Thymus (tissue), 14 donors: ENCODE data around the gene NOL7. TPM values are rescaled to one million over a fixed set of nuclear protein-coding genes. Genes with fewer than 3 reads are reported as not detected.

ENCODE experiments used
- DNase-seq, 9 donors: peaks; one replicate each; pipeline ENCODE4 v3.0.0-alpha.2; 2013; ENCODE audit warnings: low spot score in 9 of 9, low read depth in 6 of 9, missing footprints in 1 of 9
- H3K27ac ChIP-seq, 2 donors: one replicate each; pipeline ENCODE4 v1.5.1; 2013; ENCODE audit warnings: control low read depth in 1 of 2, low read depth in 1 of 2, low read length in 1 of 2, mild to moderate bottlenecking in 1 of 2, moderate library complexity in 1 of 2
- H3K27me3 ChIP-seq, 2 donors: one replicate each; pipeline ENCODE4 v1.5.1; 2013; ENCODE audit warnings: low read length in 1 of 2; ENCODE audit not compliant: control insufficient read depth in 2 of 2, insufficient read depth in 1 of 2
- H3K36me3 ChIP-seq, 2 donors: one replicate each; pipeline ENCODE4 v1.5.1; 2013; ENCODE audit warnings: low read length in 1 of 2, mild to moderate bottlenecking in 1 of 2, moderate library complexity in 1 of 2; ENCODE audit not compliant: control insufficient read depth in 2 of 2, insufficient read depth in 2 of 2
- H3K4me1 ChIP-seq, 2 donors: one replicate each; pipeline ENCODE4 v1.5.1; 2013; ENCODE audit warnings: low read length in 2 of 2; ENCODE audit not compliant: control insufficient read depth in 2 of 2, insufficient read depth in 2 of 2
- H3K4me3 ChIP-seq, 2 donors: one replicate each; pipeline ENCODE4 v1.5.1; 2013; ENCODE audit warnings: low read length in 2 of 2, control low read depth in 1 of 2, mild to moderate bottlenecking in 1 of 2
- H3K9me3 ChIP-seq, 2 donors: one replicate each; pipeline ENCODE4 v1.5.1; 2013; ENCODE audit warnings: low read length in 1 of 2, mild to moderate bottlenecking in 1 of 2; ENCODE audit not compliant: control insufficient read depth in 2 of 2, insufficient read depth in 1 of 2
- WGBS: extraction: QIAGEN DNeasy Blood & Tissue Kit; methylation state at CpG from one replicate; pipeline ENCODE4 v1.1.7; 2013; 5-methylcytosine and 5-hydroxymethylcytosine counted together
- long read RNA-seq, 10 donors: transcript quantifications; one replicate each; lab custom pipeline, GENCODE V29; 2026
- polyA plus RNA-seq: library from polyadenylated mRNA; stranded (reverse); fragments of 200-250 nt; gene quantifications from one replicate; pipeline ENCODE4 v1.2.3, GENCODE V29; 2013
- total RNA-seq: library from RNA; stranded (reverse); fragments of 120-200 nt; gene quantifications from one replicate; pipeline ENCODE4 v1.2.4, GENCODE V29; 2013
- donor health status: healthy.

NOL7 gene
- 62.5 TPM for total RNA-seq
- 63.6 TPM for polyA plus RNA-seq
- long read RNA-seq, donor 1, partial matches to known transcripts, result 0 of 4 reads
- long read RNA-seq, donor 1, other reads (novel, unspliced or antisense), result 0 of 4 reads
- long read RNA-seq, donor 2, result 0 reads
- long read RNA-seq, donor 3, transcript NOL7-202 (8 exons, 1,184 nt), result major isoform, 52 of 120 reads
- long read RNA-seq, donor 3, partial matches to known transcripts, result 52 of 120 reads
- long read RNA-seq, donor 3, other reads (novel, unspliced or antisense), result 13 of 120 reads
- long read RNA-seq, donor 4, transcript NOL7-202 (8 exons, 1,184 nt), result major isoform, 15 of 26 reads
- long read RNA-seq, donor 4, partial matches to known transcripts, result 9 of 26 reads
- long read RNA-seq, donor 4, other reads (novel, unspliced or antisense), result 0 of 26 reads
- long read RNA-seq, donor 5, transcript NOL7-202 (8 exons, 1,184 nt), result major isoform, 47 of 115 reads
- long read RNA-seq, donor 5, partial matches to known transcripts, result 65 of 115 reads
- long read RNA-seq, donor 5, other reads (novel, unspliced or antisense), result 0 of 115 reads
- long read RNA-seq, donor 6, transcript NOL7-202 (8 exons, 1,184 nt), result major isoform, 45 of 49 reads
- long read RNA-seq, donor 6, partial matches to known transcripts, result 0 of 49 reads
- long read RNA-seq, donor 6, other reads (novel, unspliced or antisense), result 0 of 49 reads
- long read RNA-seq, donor 7, transcript NOL7-202 (8 exons, 1,184 nt), result major isoform, 28 of 31 reads
- long read RNA-seq, donor 7, partial matches to known transcripts, result 0 of 31 reads
- long read RNA-seq, donor 7, other reads (novel, unspliced or antisense), result 0 of 31 reads
- long read RNA-seq, donor 8, transcript NOL7-202 (8 exons, 1,184 nt), result major isoform, 11 of 11 reads
- long read RNA-seq, donor 8, partial matches to known transcripts, result 0 of 11 reads
- long read RNA-seq, donor 8, other reads (novel, unspliced or antisense), result 0 of 11 reads
- long read RNA-seq, donor 9, transcript NOL7-202 (8 exons, 1,184 nt), result major isoform, 23 of 40 reads
- long read RNA-seq, donor 9, partial matches to known transcripts, result 13 of 40 reads
- long read RNA-seq, donor 9, other reads (novel, unspliced or antisense), result 0 of 40 reads
- long read RNA-seq, donor 10, transcript NOL7-202 (8 exons, 1,184 nt), result major isoform, 20 of 29 reads
- long read RNA-seq, donor 10, partial matches to known transcripts, result 0 of 29 reads
- long read RNA-seq, donor 10, other reads (novel, unspliced or antisense), result 5 of 29 reads

- peaks cover 9 to 31% of the 10 kb centered on the region in 2 donors for H3K36me3 ChIP-seq
- peak within 1 kb of the TSS; percentile 91 to 93 for H3K27ac ChIP-seq
- peak; percentile 96 to 100 (median 98) for DNase-seq
- peak within 1 kb of the TSS; percentile 89 to 97 for H3K4me3 ChIP-seq
- H3K27me3 ChIP-seq, result no peaks in the 10 kb centered on the region
- peaks cover 12 to 24% of the 10 kb centered on the region in 2 donors for H3K4me1 ChIP-seq
- H3K9me3 ChIP-seq, result no peaks in the 10 kb centered on the region
- under 1% methylated on average over 85 of the region's 85 CpGs for WGBS
Observed at GRCh38 chr6:13614926-13615791, at the start of gene NOL7. NOL7 (plus strand) TSS chr6:13615335; CDS start chr6:13615359, 24 bp downstream.

GRCh38 chr6:13565921-13566320 is 49.2 kb upstream of the NOL7 start:
- Histone ChIP-seq H3K9me3 (no peaks in the 10 kb centered on the region), H3K27me3 (no peaks in the 10 kb centered on the region), H3K36me3 (no peaks in the 10 kb centered on the region), H3K27ac (no peak overlapping the region), H3K4me1 (no peaks in the 10 kb centered on the region), H3K4me3 (no peak overlapping the region)
- WGBS, result 98% methylated on average over 4 of the region's 4 CpGs
- no peak for DNase-seq

GRCh38 chr6:13566500-13566899 is 48.6 kb upstream of the NOL7 start:
- no peaks in the 10 kb centered on the region for H3K27me3 ChIP-seq
- no peak for DNase-seq
- H3K36me3 ChIP-seq, result no peaks in the 10 kb centered on the region
- H3K4me1 ChIP-seq, result no peaks in the 10 kb centered on the region
- WGBS, result 94% methylated on average over 3 of the region's 3 CpGs
- no peaks in the 10 kb centered on the region for H3K9me3 ChIP-seq
- H3K4me3 ChIP-seq, result no peak overlapping the region
- no peak overlapping the region for H3K27ac ChIP-seq

- DNase-seq, result no peak
- H3K4me1 ChIP-seq, result peaks cover 0 to 8% of the 10 kb centered on the region in 2 donors
- no peaks in the 10 kb centered on the region for H3K27me3 ChIP-seq
- H3K4me3 ChIP-seq, result no peak overlapping the region
- no peaks in the 10 kb centered on the region for H3K36me3 ChIP-seq
- WGBS, result 98% methylated on average over 5 of the region's 5 CpGs
- H3K27ac ChIP-seq, result no peak overlapping the region
- H3K9me3 ChIP-seq, result no peaks in the 10 kb centered on the region
Observed at GRCh38 chr6:13568970-13569369, 46.2 kb upstream of the NOL7 start.

- Histone ChIP-seq H3K36me3 (no peaks in the 10 kb centered on the region), H3K9me3 (no peaks in the 10 kb centered on the region), H3K4me3 (no peak overlapping the region), H3K27me3 (no peaks in the 10 kb centered on the region), H3K27ac (no peak overlapping the region), H3K4me1 (peaks cover 0 to 13% of the 10 kb centered on the region in 2 donors)
- WGBS, result 92% methylated on average over 7 of the region's 7 CpGs
- DNase-seq, result no peak
Observed at GRCh38 chr6:13572240-13572639, 42.9 kb upstream of the NOL7 start.

- WGBS, result 96% methylated on average over 16 of the region's 16 CpGs
Observed at GRCh38 chr6:13572951-13573654, 42.0 kb upstream of the NOL7 start.

GRCh38 chr6:13573669-13574110 is 41.4 kb upstream of the NOL7 start:
- H3K27me3 ChIP-seq, result no peaks in the 10 kb centered on the region
- H3K4me1 ChIP-seq, result peaks cover 0 to 13% of the 10 kb centered on the region in 2 donors
- H3K36me3 ChIP-seq, result no peaks in the 10 kb centered on the region
- H3K27ac ChIP-seq, result peak overlapping the region; percentile 90 to 98
- DNase-seq, result peak in 4 of 9 donors; percentile 10 to 17 (median 14)
- H3K4me3 ChIP-seq, result peak overlapping the region; percentile 73 to 83
- no peaks in the 10 kb centered on the region for H3K9me3 ChIP-seq
- 15% methylated on average over 14 of the region's 14 CpGs for WGBS

More at GRCh38 chr6:13572951-13573654, 42.0 kb upstream of the NOL7 start:
- Histone ChIP-seq H3K27ac (no peak overlapping the region), H3K36me3 (no peaks in the 10 kb centered on the region), H3K4me1 (peaks cover 0 to 13% of the 10 kb centered on the region in 2 donors), H3K9me3 (no peaks in the 10 kb centered on the region), H3K4me3 (no peak overlapping the region), H3K27me3 (no peaks in the 10 kb centered on the region)
- peak in 1 of 9 donors; percentile 2 for DNase-seq
